SK-N-SH treated with all-trans-retinoic acid at 6 μM for 48 hours (cell line): Measurements from ENCODE around the gene ENDOG.

ENCODE experiments used
- ARNTL ChIP-seq: fragments of 450-650 bp; formaldehyde crosslinking; IDR thresholded peaks from 2 replicates; pipeline ENCODE4 v1.5.0; 2020; ENCODE audit warnings: low read depth, mild to moderate bottlenecking, moderate library complexity, borderline replicate concordance
- CREB5 ChIP-seq: fragments of 250-450 bp; sonication (Bioruptor Pico); IDR thresholded peaks from 2 replicates; pipeline ENCODE4 v1.5.1; 2020; ENCODE audit warnings: low read depth, mild to moderate bottlenecking, moderate library complexity
- CSDC2 ChIP-seq: fragments of 250-450 bp; sonication (Bioruptor Pico); IDR thresholded peaks from 2 replicates; pipeline ENCODE4 v1.5.0; 2020; ENCODE audit warnings: mild to moderate bottlenecking, moderate library complexity
- CSRNP3 ChIP-seq: fragments of 250-450 bp; sonication (Bioruptor Pico); IDR thresholded peaks from 2 replicates; pipeline ENCODE4 v1.5.1; 2021; ENCODE audit warnings: mild to moderate bottlenecking, moderate library complexity
- GLIS3 ChIP-seq: fragments of 250-450 bp; sonication (Bioruptor Pico); IDR thresholded peaks from 2 replicates; pipeline ENCODE4 v1.5.0; 2020; ENCODE audit warnings: mild to moderate bottlenecking, moderate library complexity
- ISL1 ChIP-seq: fragments of 250-450 bp; sonication (Bioruptor Pico); IDR thresholded peaks from 2 replicates; pipeline ENCODE4 v2.1.2; 2022; ENCODE audit warnings: mild to moderate bottlenecking, moderate library complexity
- PATZ1 ChIP-seq: fragments of 250-450 bp; sonication (Bioruptor Pico); IDR thresholded peaks from 2 replicates; pipeline ENCODE4 v1.8.0; 2020; ENCODE audit warnings: mild to moderate bottlenecking, moderate library complexity, borderline replicate concordance
- TCF4 ChIP-seq: fragments of 250-450 bp; sonication (Bioruptor Pico); IDR thresholded peaks from 2 replicates; pipeline ENCODE4 v1.8.0; 2021; ENCODE audit warnings: mild to moderate bottlenecking, moderate library complexity, borderline replicate concordance
- TOX ChIP-seq: fragments of 250-450 bp; sonication (Bioruptor Pico); IDR thresholded peaks from 2 replicates; pipeline ENCODE4 v1.8.0; 2021; ENCODE audit warnings: mild to moderate bottlenecking, moderate library complexity, borderline replicate concordance
- ZC3H10 ChIP-seq: fragments of 250-450 bp; sonication (Bioruptor Pico); IDR thresholded peaks from 2 replicates; pipeline ENCODE4 v1.5.1; 2021; ENCODE audit warnings: mild to moderate bottlenecking, moderate library complexity
- ZFP30 ChIP-seq: fragments of 450-650 bp; formaldehyde crosslinking; IDR thresholded peaks from 2 replicates; pipeline ENCODE4 v1.5.0; 2022; ENCODE audit warnings: mild to moderate bottlenecking, moderate library complexity
- ZNF70 ChIP-seq: fragments of 450-650 bp; formaldehyde crosslinking; IDR thresholded peaks from 2 replicates; pipeline ENCODE4 v1.5.0; 2020; ENCODE audit warnings: mild to moderate bottlenecking, moderate library complexity

- TF ChIP-seq CREB5 (no peak), ARNTL (CRISPR knock-in tag) (no peak), PATZ1 (CRISPR knock-in tag) (no peak), ZFP30 (CRISPR knock-in tag) (no peak), CSRNP3 (CRISPR knock-in tag) (no peak), ZNF70 (CRISPR knock-in tag) (no peak), ZC3H10 (CRISPR knock-in tag) (no peak), GLIS3 (CRISPR knock-in tag) (no peak), TOX (CRISPR knock-in tag) (no peak), TCF4 (CRISPR knock-in tag) (no peak), CSDC2 (CRISPR knock-in tag) (no peak), ISL1 (CRISPR knock-in tag) (no peak)
Measured at GRCh38 chr9:128808543-128808942, 9.8 kb upstream of the ENDOG start.
